HEK293 (cell line): ENCODE results near the gene DLX3.

Source experiments
- GLIS1 ChIP-seq: fragments of 450-650 bp; formaldehyde crosslinking; IDR thresholded peaks from 2 replicates; pipeline ENCODE4 v1.5.1; 2016; ENCODE audit warnings: missing biosample characterization, missing genetic modification characterization
- GLIS2 ChIP-seq: fragments of 450-650 bp; formaldehyde crosslinking; IDR thresholded peaks from 2 replicates; pipeline ENCODE4 v1.5.1; 2016; ENCODE audit warnings: missing biosample characterization, missing genetic modification characterization
- KLF10 ChIP-seq: fragments of 450-650 bp; IDR thresholded peaks from 2 replicates; pipeline ENCODE4 v1.5.1; 2018; ENCODE audit warnings: missing biosample characterization, mild to moderate bottlenecking, missing genetic modification characterization
- KLF7 ChIP-seq: fragments of 450-650 bp; formaldehyde crosslinking; IDR thresholded peaks from 2 replicates; pipeline ENCODE4 v1.5.1; 2016; ENCODE audit warnings: missing biosample characterization, missing genetic modification characterization, borderline replicate concordance
- PBX3 ChIP-seq: sonication (generic); formaldehyde crosslinking; IDR thresholded peaks from 2 replicates; pipeline ENCODE4 v1.8.1; 2022; ENCODE audit warnings: mild to moderate bottlenecking, moderate library complexity, missing genetic modification reagents
- PRDM4 ChIP-seq: fragments of 450-650 bp; formaldehyde crosslinking; IDR thresholded peaks from 2 replicates; pipeline ENCODE4 v1.5.1; 2017; ENCODE audit warnings: missing biosample characterization, missing genetic modification characterization
- SCRT2 ChIP-seq: fragments of 450-650 bp; formaldehyde crosslinking; IDR thresholded peaks from 2 replicates; pipeline ENCODE4 v1.5.1; 2016; ENCODE audit warnings: missing biosample characterization, missing genetic modification characterization
- SP2 ChIP-seq: fragments of 450-650 bp; formaldehyde crosslinking; IDR thresholded peaks from 2 replicates; pipeline ENCODE4 v1.5.1; 2016; ENCODE audit warnings: missing biosample characterization, missing genetic modification characterization
- TRIM28 ChIP-seq: IDR thresholded peaks from 2 replicates; pipeline ENCODE4 v1.6.1; 2011; ENCODE audit warnings: low read length, control low read depth, borderline replicate concordance
- WT1 ChIP-seq: fragments of 450-650 bp; formaldehyde crosslinking; IDR thresholded peaks from 2 replicates; pipeline ENCODE4 v1.5.1; 2016; ENCODE audit warnings: missing biosample characterization, missing genetic modification characterization
- ZBTB10 ChIP-seq: fragments of 450-650 bp; formaldehyde crosslinking; IDR thresholded peaks from 2 replicates; pipeline ENCODE4 v1.5.1; 2016; ENCODE audit warnings: missing biosample characterization, missing genetic modification characterization
- ZBTB44 ChIP-seq: fragments of 450-650 bp; IDR thresholded peaks from 2 replicates; pipeline ENCODE4 v1.5.1; 2018; ENCODE audit warnings: missing biosample characterization, mild to moderate bottlenecking, missing genetic modification characterization
- ZBTB7A ChIP-seq: fragments of 450-650 bp; formaldehyde crosslinking; IDR thresholded peaks from 2 replicates; pipeline ENCODE4 v1.5.1; 2016; ENCODE audit warnings: low read depth, missing biosample characterization, missing genetic modification characterization
- ZBTB8A ChIP-seq: fragments of 450-650 bp; formaldehyde crosslinking; IDR thresholded peaks from 2 replicates; pipeline ENCODE4 v1.5.1; 2016; ENCODE audit warnings: missing biosample characterization, missing genetic modification characterization
- ZFHX2 ChIP-seq: fragments of 450-650 bp; formaldehyde crosslinking; conservative IDR thresholded peaks from 2 replicates; pipeline ENCODE4 v1.5.1; 2016; ENCODE audit warnings: missing biosample characterization, missing genetic modification characterization
- ZNF18 ChIP-seq: fragments of 450-650 bp; formaldehyde crosslinking; IDR thresholded peaks from 2 replicates; pipeline ENCODE4 v1.5.1; 2016; ENCODE audit warnings: missing biosample characterization, missing genetic modification characterization
- ZNF302 ChIP-seq: fragments of 450-650 bp; formaldehyde crosslinking; IDR thresholded peaks from 2 replicates; pipeline ENCODE4 v1.5.1; 2016; ENCODE audit warnings: missing biosample characterization, missing genetic modification characterization, low read depth
- ZNF350 ChIP-seq: fragments of 450-650 bp; formaldehyde crosslinking; IDR thresholded peaks from 2 replicates; pipeline ENCODE4 v1.5.0; 2017; ENCODE audit warnings: missing biosample characterization, mild to moderate bottlenecking, missing genetic modification characterization
- ZNF398 ChIP-seq: fragments of 450-650 bp; formaldehyde crosslinking; IDR thresholded peaks from 2 replicates; pipeline ENCODE4 v1.5.1; 2017; ENCODE audit warnings: missing biosample characterization, missing genetic modification characterization
- ZNF433 ChIP-seq: fragments of 450-650 bp; formaldehyde crosslinking; IDR thresholded peaks from 2 replicates; pipeline ENCODE4 v1.5.1; 2016; ENCODE audit warnings: missing biosample characterization, missing genetic modification characterization, low read depth
- ZNF449 ChIP-seq: fragments of 450-650 bp; formaldehyde crosslinking; IDR thresholded peaks from 2 replicates; pipeline ENCODE4 v1.5.1; 2017; ENCODE audit warnings: missing biosample characterization, mild to moderate bottlenecking, missing genetic modification characterization, moderate library complexity
- ZNF558 ChIP-seq: fragments of 450-650 bp; formaldehyde crosslinking; IDR thresholded peaks from 2 replicates; pipeline ENCODE4 v1.5.1; 2016; ENCODE audit warnings: missing biosample characterization, missing genetic modification characterization
- ZNF596 ChIP-seq: fragments of 450-650 bp; IDR thresholded peaks from 2 replicates; pipeline ENCODE4 v1.5.0; 2018; ENCODE audit warnings: missing biosample characterization, mild to moderate bottlenecking, missing genetic modification characterization, moderate library complexity
- ZNF624 ChIP-seq: fragments of 450-650 bp; formaldehyde crosslinking; IDR thresholded peaks from 2 replicates; pipeline ENCODE4 v1.5.1; 2017; ENCODE audit warnings: missing biosample characterization, missing genetic modification characterization
- ZNF704 ChIP-seq: fragments of 450-650 bp; formaldehyde crosslinking; IDR thresholded peaks from 2 replicates; pipeline ENCODE4 v1.5.1; 2016; ENCODE audit warnings: missing biosample characterization, missing genetic modification characterization

Gene DLX3

GRCh38 chr17:49987681-49988441 is 7.2 kb downstream of the DLX3 start (continued):
- TF ChIP-seq ZBTB10 = no peak
- TF ChIP-seq ZNF624 = no peak
- no peak for TF ChIP-seq KLF10 (tag by site-specific recombination)
- no peak for TF ChIP-seq ZNF433 (tag by site-specific recombination)
- TF ChIP-seq TRIM28 = no peak
- TF ChIP-seq ZNF302 = no peak
- TF ChIP-seq SP2 (tag by site-specific recombination) = peak; percentile 65
- TF ChIP-seq PRDM4 (tag by site-specific recombination) = no peak
- peak; percentile 45; the same call in 1 of the 2 replicates for TF ChIP-seq ZNF596 (tag by site-specific recombination)
- no peak for TF ChIP-seq KLF7 (tag by site-specific recombination)
- peak; percentile 75 for TF ChIP-seq WT1 (tag by site-specific recombination)
- no peak for TF ChIP-seq ZBTB7A
- TF ChIP-seq ZBTB44 (tag by site-specific recombination) = no peak
- TF ChIP-seq ZNF704 = no peak
- TF ChIP-seq PBX3 (CRISPR knock-in tag) = no peak
- peak; percentile 41; the same call in 1 of the 2 replicates for TF ChIP-seq ZNF398 (tag by site-specific recombination)
- no peak; the same call in 1 of the 2 replicates for TF ChIP-seq GLIS1 (tag by site-specific recombination)
- TF ChIP-seq ZNF18 (tag by site-specific recombination) = no peak
- no peak for TF ChIP-seq ZNF558
- TF ChIP-seq ZNF350 = no peak
- peak; percentile 66 for TF ChIP-seq ZBTB8A (tag by site-specific recombination)
- TF ChIP-seq GLIS2 = peak; percentile 65
- TF ChIP-seq ZFHX2 (tag by site-specific recombination) = peak; percentile 66
- TF ChIP-seq SCRT2 (tag by site-specific recombination) = no peak
- TF ChIP-seq ZNF449 (tag by site-specific recombination) = peak; percentile 87
